H1 (cell line): Measurements from ENCODE around the gene MGAT5. TPM values are rescaled to one million over a fixed set of nuclear protein-coding genes. Genes with fewer than 3 reads are reported as not detected.

Experiments used
- CTCF ChIA-PET: fragments of 300-600 bp; sonication (Branson Sonifier 250); formaldehyde crosslinking; loops from one replicate; lab custom pipeline; 2021; ENCODE audit not compliant: partially characterized antibody; lab: Charles Lee
- POLR2A ChIA-PET: fragments of 300-600 bp; sonication (Branson Sonifier 250); formaldehyde crosslinking; loops from one replicate; lab custom pipeline; 2021; ENCODE audit warnings: inconsistent platforms; ENCODE audit not compliant: partially characterized antibody; lab: Charles Lee
- DNase-seq, 2 experiments: peaks; one replicate each; pipeline versions ENCODE4 v3.0.0 to v3.0.0-alpha.2; 2010 to 2022; ENCODE audit warnings: low spot score in 2 of 2, low read depth in 1 of 2, mixed read lengths in 1 of 2
- FAIRE-seq: peaks from 2 replicates; lab custom pipeline; 2011; peaks lifted over from hg19 to GRCh38; lab: Jason Lieb, UNC
- H2AFZ ChIP-seq: 2 replicates; pipeline ENCODE4 v1.8.1; 2012; ENCODE audit warnings: low read length, inconsistent platforms
- H2AK5ac ChIP-seq: 2 replicates; pipeline ENCODE4 v1.6.1; 2013; ENCODE audit warnings: low read depth, low read length
- H2BK120ac ChIP-seq: replicated peaks from 2 replicates; pipeline ENCODE3; 2013; ENCODE audit warnings: low read depth, low read length, inconsistent platforms
- H2BK12ac ChIP-seq: 2 replicates; pipeline ENCODE4 v1.6.1; 2013; ENCODE audit warnings: low read depth, low read length
- H2BK15ac ChIP-seq: 2 replicates; pipeline ENCODE4 v1.6.1; 2013; ENCODE audit warnings: low read length
- H2BK20ac ChIP-seq: 2 replicates; pipeline ENCODE4 v1.6.1; 2013; ENCODE audit warnings: low read length
- H2BK5ac ChIP-seq: 2 replicates; pipeline ENCODE4 v1.6.1; 2013; ENCODE audit warnings: low read depth, low read length
- H3K14ac ChIP-seq: 2 replicates; pipeline ENCODE4 v1.6.1; 2013; ENCODE audit warnings: inconsistent platforms; ENCODE audit not compliant: insufficient read length
- H3K18ac ChIP-seq: 2 replicates; pipeline ENCODE4 v1.6.1; 2013; ENCODE audit warnings: low read length; ENCODE audit errors: extremely low read depth
- H3K23ac ChIP-seq: 2 replicates; pipeline ENCODE4 v1.6.1; 2013; ENCODE audit warnings: inconsistent platforms; ENCODE audit not compliant: insufficient read length
- H3K23me2 ChIP-seq: 2 replicates; pipeline ENCODE4 v1.6.1; 2013; ENCODE audit warnings: low read depth, low read length
- H3K27ac ChIP-seq: 2 replicates; pipeline ENCODE4 v1.6.1; 2011; ENCODE audit warnings: low read depth, low read length, inconsistent platforms
- H3K27me3 ChIP-seq, 4 experiments: replicated peaks in 1 of 4; 1 replicate in 1 of 4; 2 replicates in 3 of 4; pipeline versions ENCODE4 v1.6.1 to v1.8.1; 2011 to 2013; ENCODE audit warnings: low read length in 3 of 4, mild to moderate bottlenecking in 3 of 4, inconsistent platforms in 2 of 4, mixed read lengths in 2 of 4, moderate library complexity in 1 of 4; ENCODE audit not compliant: control insufficient read depth in 3 of 4, insufficient read depth in 3 of 4; ENCODE audit errors: extremely low read depth in 1 of 4
- H3K36me3 ChIP-seq, 4 experiments: 2 replicates each; pipeline versions ENCODE4 v1.6.1 to v1.8.1; 2011 to 2013; ENCODE audit warnings: mild to moderate bottlenecking in 4 of 4, low read length in 3 of 4, moderate library complexity in 2 of 4, control low read depth in 1 of 4, inconsistent platforms in 1 of 4; ENCODE audit not compliant: insufficient read depth in 4 of 4, control insufficient read depth in 2 of 4
- H3K4ac ChIP-seq: replicated peaks from 2 replicates; pipeline ENCODE3; 2013; ENCODE audit warnings: low read length, low read depth, mixed read lengths, inconsistent platforms; ENCODE audit not compliant: insufficient read length
- H3K4me1 ChIP-seq, 4 experiments: replicated peaks in 1 of 4; 1 replicate in 1 of 4; 2 replicates in 3 of 4; pipeline versions ENCODE4 v1.6.1 to v1.8.1; 2011 to 2013; ENCODE audit warnings: low read length in 3 of 4, inconsistent platforms in 2 of 4, mixed read lengths in 1 of 4; ENCODE audit not compliant: insufficient read depth in 4 of 4, control insufficient read depth in 3 of 4
- H3K4me2 ChIP-seq, 2 experiments: 2 replicates each; pipeline versions ENCODE4 v1.6.1 to v1.8.1; 2011 to 2013; ENCODE audit warnings: low read depth in 2 of 2, low read length in 2 of 2, control low read depth in 1 of 2, inconsistent platforms in 1 of 2, mild to moderate bottlenecking in 1 of 2; ENCODE audit not compliant: insufficient read depth in 1 of 2
- H3K4me3 ChIP-seq, 4 experiments: fragments of 200-600, 300-600 bp in 1 of 4; sonication (generic), shearing (Covaris generic), sonication (Bioruptor Twin) in 1 of 4; 2 replicates each; pipeline versions ENCODE4 v1.5.1 to v1.8.1; 2011 to 2016; ENCODE audit warnings: low read length in 4 of 4, low read depth in 3 of 4, control low read depth in 2 of 4, inconsistent platforms in 2 of 4, mild to moderate bottlenecking in 2 of 4, mixed read lengths in 1 of 4, moderate library complexity in 1 of 4; ENCODE audit not compliant: insufficient read depth in 2 of 4; ENCODE audit errors: extremely low read depth in 1 of 4
- H3K56ac ChIP-seq: replicated peaks from 2 replicates; pipeline ENCODE3; 2013; ENCODE audit warnings: low read depth, mild to moderate bottlenecking, mixed read lengths, low read length, inconsistent platforms; ENCODE audit not compliant: insufficient read length
- H3K79me1 ChIP-seq: 2 replicates; pipeline ENCODE4 v1.6.1; 2013; ENCODE audit warnings: low read depth, low read length, control low read depth
- H3K79me2 ChIP-seq, 2 experiments: 2 replicates each; pipeline versions ENCODE4 v1.6.1 to v1.8.1; 2012 to 2013; ENCODE audit warnings: low read length in 2 of 2, mild to moderate bottlenecking in 2 of 2, inconsistent platforms in 1 of 2; ENCODE audit not compliant: insufficient read depth in 2 of 2, control insufficient read depth in 1 of 2
- H3K9ac ChIP-seq, 4 experiments: replicated peaks in 1 of 4; 1 replicate in 1 of 4; 2 replicates in 3 of 4; pipeline versions ENCODE4 v1.6.1 to v1.8.1; 2011 to 2013; ENCODE audit warnings: low read depth in 3 of 4, low read length in 3 of 4, control low read depth in 2 of 4, mild to moderate bottlenecking in 2 of 4, moderate library complexity in 2 of 4, inconsistent platforms in 1 of 4; ENCODE audit errors: extremely low read depth in 1 of 4
- H3K9me3 ChIP-seq, 2 experiments: 2 replicates each; pipeline versions ENCODE4 v1.6.1 to v1.8.1; 2012 to 2013; ENCODE audit warnings: mild to moderate bottlenecking in 2 of 2, moderate library complexity in 2 of 2, control low read depth in 1 of 2, inconsistent platforms in 1 of 2, low read depth in 1 of 2, low read length in 1 of 2, mixed read lengths in 1 of 2; ENCODE audit not compliant: insufficient read depth in 2 of 2
- H4K20me1 ChIP-seq, 2 experiments: replicated peaks in 1 of 2; 2 replicates each; pipeline versions ENCODE3 to v1.8.1; 2011 to 2013; ENCODE audit warnings: inconsistent platforms in 2 of 2, low read length in 2 of 2, mild to moderate bottlenecking in 1 of 2; ENCODE audit not compliant: insufficient read depth in 2 of 2, control insufficient read depth in 1 of 2
- H4K5ac ChIP-seq: 2 replicates; pipeline ENCODE4 v1.6.1; 2013; ENCODE audit warnings: low read length, low read depth, mixed read lengths, inconsistent platforms; ENCODE audit not compliant: insufficient read length
- H4K8ac ChIP-seq: 2 replicates; pipeline ENCODE4 v1.8.0; 2013; ENCODE audit warnings: mild to moderate bottlenecking, moderate library complexity, low read length, inconsistent platforms; ENCODE audit not compliant: insufficient read depth; ENCODE audit errors: extremely low read depth
- H4K91ac ChIP-seq: replicated peaks from 2 replicates; pipeline ENCODE3; 2013; ENCODE audit warnings: low read length, mixed read lengths, inconsistent platforms; ENCODE audit not compliant: insufficient read length
- SIX5 ChIP-seq: IDR thresholded peaks from 2 replicates; pipeline ENCODE4 v1.6.1; 2011; ENCODE audit warnings: mild to moderate bottlenecking, low read depth, low read length
- SP4 ChIP-seq: IDR thresholded peaks from 2 replicates; pipeline ENCODE4 v1.6.1; 2012; ENCODE audit warnings: low read length, inconsistent platforms
- TAF7 ChIP-seq: optimal IDR thresholded peaks from 2 replicates; pipeline ENCODE3; 2011; ENCODE audit warnings: low read depth, mild to moderate bottlenecking, inconsistent platforms, low read length, moderate library complexity, borderline replicate concordance
- WGBS, 2 experiments: shearing (Covaris generic) in 1 of 2; methylation state at CpG; one replicate each; pipeline versions ENCODE4 v1.1.6 to v1.1.7; 2013 to 2015; ENCODE audit warnings: low lambda C conversion rate in 2 of 2, mixed read lengths in 2 of 2, inconsistent platforms in 1 of 2, low coverage in 1 of 2, missing lambda C conversion rate in 1 of 2; ENCODE audit not compliant: insufficient replicate concordance in 2 of 2, insufficient coverage in 1 of 2, insufficient read length in 1 of 2; ENCODE audit errors: extremely low coverage in 1 of 2, missing lambda C conversion rate in 1 of 2; 5-methylcytosine and 5-hydroxymethylcytosine counted together
- polyA plus RNA-seq, 7 experiments: library from polyadenylated mRNA; depleted of rRNA in 3 of 7; stranded (reverse) in 5 of 7; unstranded in 2 of 7; fragments of >200 nt in 5 of 7; fragments of 200-250 nt in 2 of 7; gene quantifications; 1 replicate in 5 of 7; 2 replicates in 1 of 7; 4 replicates in 1 of 7; pipeline versions ENCODE4 v1.2.1 to v1.2.3, GENCODE V29; 2011 to 2013; ENCODE audit warnings: missing spikeins in 2 of 7, mixed read lengths in 2 of 7
- total RNA-seq: library from RNA; stranded (reverse); fragmentation: NEBNext Ultra II Directional; extraction: Animal tissue kit (Norgen Biotek cat#: 25700); gene quantifications from 2 replicates; pipeline ENCODE4 v1.2.1, GENCODE V29; 2021

The MGAT5 gene
- total and polyA plus RNA-seq, 2 of the 8 experiments (the other 6 are each of a cell fraction or from before 2014, with no cell fraction given) = 11.2 to 49.2 TPM

DNA sequence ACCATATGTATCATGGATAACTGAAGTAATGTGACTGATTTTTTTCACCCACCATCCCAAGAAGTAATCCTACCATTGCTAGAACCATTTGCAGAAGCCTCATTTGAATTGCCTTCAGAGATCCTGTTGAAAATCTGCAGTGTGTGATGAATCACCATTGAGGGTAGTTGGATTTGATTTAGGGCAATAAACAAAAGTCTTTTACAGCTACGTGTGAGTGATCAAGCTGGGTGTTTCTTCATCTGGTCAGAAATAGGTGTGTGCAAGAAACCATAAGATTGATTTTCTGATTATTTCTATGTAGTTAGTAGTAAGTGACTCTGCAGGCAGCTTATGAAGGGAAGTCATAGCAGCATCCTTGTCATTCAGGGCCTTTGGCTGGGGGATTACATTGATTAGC, 159.6 kb downstream of the MGAT5 start:
- H3K23me2 ChIP-seq = no peaks in the 10 kb centered on the region
- no peak overlapping the region for H3K4me2 ChIP-seq
- no peak overlapping the region for H4K8ac ChIP-seq
- no peak overlapping the region for H2BK15ac ChIP-seq
- H3K36me3 ChIP-seq = peaks cover 0 to 5% (median 0%) of the 10 kb centered on the region in 4 experiments; a peak in 1 of 8 replicates
- DNase-seq (no peak), FAIRE-seq (no peak)
- no peak overlapping the region for H3K18ac ChIP-seq
- H3K27me3 ChIP-seq = no peaks in the 10 kb centered on the region
- no peak overlapping the region for H3K4ac ChIP-seq
- no peak overlapping the region for H3K14ac ChIP-seq
- H3K9ac ChIP-seq = no peak overlapping the region
- peaks cover 0 to 2% of the 10 kb centered on the region in 2 experiments for H4K20me1 ChIP-seq
- H3K27ac ChIP-seq = no peak overlapping the region
- H2BK120ac ChIP-seq = no peak overlapping the region
- no peaks in the 10 kb centered on the region for H3K79me2 ChIP-seq
- H2AK5ac ChIP-seq = no peak overlapping the region
- H3K79me1 ChIP-seq = no peaks in the 10 kb centered on the region
- peaks cover 0 to 5% (median 0%) of the 10 kb centered on the region in 4 experiments; a peak in 1 of 7 replicates for H3K4me1 ChIP-seq
- H3K23ac ChIP-seq = no peak overlapping the region
- ChIA-PET POLR2A (no interaction called here), CTCF (interaction anchor here (1.0 to 6.2 kb wide), 11 partner anchors 14 to 529 kb away, joined by 3 to 79 read pairs (median 15); no protein-coding TSS in a partner anchor)
- no peak overlapping the region for H4K91ac ChIP-seq
- H2BK12ac ChIP-seq = no peak overlapping the region
- WGBS, 2 experiments = 88% methylated on average over 1 of the region's 1 CpG; no CpG with 5 or more reads in 1 of the 2 experiments
- H2AFZ ChIP-seq = no peak overlapping the region
- no peak overlapping the region for H4K5ac ChIP-seq
- H3K56ac ChIP-seq = no peak overlapping the region
- H2BK20ac ChIP-seq = no peak overlapping the region
- no peak overlapping the region for H2BK5ac ChIP-seq
- H3K4me3 ChIP-seq = no peak overlapping the region
- no peaks in the 10 kb centered on the region for H3K9me3 ChIP-seq
- TF ChIP-seq SIX5 (no peak), SP4 (no peak), TAF7 (no peak)
